Measurements from ENCODE around the gene PCSK4. TPM values are rescaled to one million over a fixed set of nuclear protein-coding genes. Genes with fewer than 3 reads are reported as not detected.

The PCSK4 gene
- total and polyA plus RNA-seq, 2 of the 4 experiments (the other 2 are of a cell fraction) = 0.72 to 1.7 TPM

DNA sequence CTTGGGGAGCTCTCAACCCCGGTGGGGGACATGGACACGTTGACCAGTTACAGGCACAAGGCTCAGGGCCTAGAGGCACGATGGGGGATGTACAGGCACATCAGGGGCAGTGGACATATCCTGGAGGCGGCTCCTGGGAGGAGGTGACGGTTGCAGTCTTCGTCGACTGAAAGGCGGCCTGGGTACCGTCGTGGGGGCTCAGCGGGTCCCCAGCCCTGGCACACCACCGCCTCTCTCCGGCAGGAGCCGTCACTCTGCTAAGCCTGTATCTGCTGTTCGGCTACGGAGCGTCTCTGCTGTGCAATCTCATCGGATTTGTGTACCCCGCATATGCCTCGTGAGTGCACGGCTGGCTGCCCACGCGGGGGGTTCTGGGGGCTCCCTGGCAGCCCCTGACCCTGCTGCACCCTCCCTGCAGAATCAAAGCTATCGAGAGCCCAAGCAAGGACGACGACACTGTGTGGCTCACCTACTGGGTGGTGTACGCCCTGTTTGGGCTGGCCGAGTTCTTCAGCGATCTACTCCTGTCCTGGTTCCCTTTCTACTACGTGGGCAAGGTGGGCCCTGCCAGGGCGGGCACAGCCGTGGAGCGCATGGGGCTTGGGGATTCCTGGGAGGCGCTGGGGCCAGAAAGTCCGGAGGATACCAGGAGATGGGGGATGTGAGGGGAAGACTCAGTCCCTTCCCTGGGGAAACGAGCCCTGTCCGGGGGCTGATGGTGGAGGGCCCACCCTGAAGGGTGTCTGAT lies 5.1 kb upstream of the PCSK4 start:
- Histone ChIP-seq H3K36me3 (ENCODE audit: control insufficient read depth, insufficient read depth, low read length) (no peaks in the 10 kb centered on the region), H4K5ac (ENCODE audit: low read depth, low read length) (no peak overlapping the region), H2BK15ac (ENCODE audit: low read depth, low read length) (no peak overlapping the region), H3K4me2 (ENCODE audit: low read depth, low read length) (no peak overlapping the region), H3K4me1 (ENCODE audit: control insufficient read depth, insufficient read depth, low read length) (peaks cover 5% of the 10 kb centered on the region), H4K20me1 (ENCODE audit: insufficient read depth, low read length) (peaks cover 3% of the 10 kb centered on the region; the same call in 1 of the 2 replicates), H3K27me3 (ENCODE audit: control insufficient read depth, insufficient read depth, low read length) (peaks cover 13% of the 10 kb centered on the region; the same call in 1 of the 2 replicates), H4K8ac (ENCODE audit: low read depth in 2 of 2, low read length in 2 of 2) (no peak overlapping the region), H3K4me3 (ENCODE audit: insufficient read depth, low read depth, low read length) (no peak overlapping the region), H2BK120ac (ENCODE audit: low read depth, low read length) (no peak overlapping the region), H2AK5ac (ENCODE audit: low read depth, low read length) (no peak overlapping the region), H2BK20ac (ENCODE audit: low read depth, low read length) (no peak overlapping the region), H3K79me1 (ENCODE audit: low read depth in 1 of 2, low read length in 2 of 2) (no peaks in the 10 kb centered on the region), H2AK9ac (replicated peaks; ENCODE audit: low read depth, low read length, poor library complexity) (no peak overlapping the region), H3K9ac (ENCODE audit: low read depth, low read length) (no peak overlapping the region), H3K14ac (replicated peaks; ENCODE audit: low read depth, low read length) (no peak overlapping the region), H4K91ac (ENCODE audit: insufficient read depth, low read depth, low read length) (no peak overlapping the region), H2AFZ (replicated peaks; ENCODE audit: low read length, poor library complexity) (no peak overlapping the region), H2BK5ac (ENCODE audit: low read depth, low read length, poor library complexity, severe bottlenecking) (no peak overlapping the region), H3K4ac (ENCODE audit: low read depth, low read length) (no peak overlapping the region), H3K27ac (ENCODE audit: insufficient read depth, low read length) (no peak overlapping the region), H3K9me1 (ENCODE audit: insufficient read depth, low read length) (no peaks in the 10 kb centered on the region), H3K18ac (ENCODE audit: low read depth, low read length) (no peak overlapping the region), H3K56ac (ENCODE audit: extremely low read depth, insufficient read depth, low read length) (no peak overlapping the region), H3K23ac (ENCODE audit: low read depth, low read length) (no peak overlapping the region), H3K9me3 (ENCODE audit: control insufficient read depth, insufficient read depth, low read length) (no peaks in the 10 kb centered on the region)
- DNase-seq = no peak
- ChIA-PET CTCF (no interaction called here), POLR2A (ENCODE audit: unreplicated experiment) (no interaction called here)
- ATAC-seq (ENCODE audit: low read depth) = no peak
- no TSS peak for BruUV-seq (replicated peaks)
- in situ Hi-C loops (cut with MboI; ENCODE audit: low sequenced_read_pairs) = no loop called here
- intact Hi-C loops (cut with micrococcal nuclease) = no loop called here
- dilution Hi-C loops (cut with HindIII; ENCODE audit: low sequenced_read_pairs, unreplicated experiment) = no loop called here
- WGBS, 2 experiments (ENCODE audit: extremely low coverage in 2 of 2, insufficient read length in 1 of 2) = 73% methylated on average over 26 of the region's 37 CpGs; no CpG with 5 or more reads in 1 of the 2 experiments
- TF ChIP-seq NFE2L2 (IDR thresholded peaks at IDR 0.05; ENCODE audit: low read depth, low read length) = no peak
- TF ChIP-seq CTCF (conservative IDR thresholded peaks at IDR 0.05; ENCODE audit: low read depth, low read length) = no peak
- TF ChIP-seq, protein P1, sequence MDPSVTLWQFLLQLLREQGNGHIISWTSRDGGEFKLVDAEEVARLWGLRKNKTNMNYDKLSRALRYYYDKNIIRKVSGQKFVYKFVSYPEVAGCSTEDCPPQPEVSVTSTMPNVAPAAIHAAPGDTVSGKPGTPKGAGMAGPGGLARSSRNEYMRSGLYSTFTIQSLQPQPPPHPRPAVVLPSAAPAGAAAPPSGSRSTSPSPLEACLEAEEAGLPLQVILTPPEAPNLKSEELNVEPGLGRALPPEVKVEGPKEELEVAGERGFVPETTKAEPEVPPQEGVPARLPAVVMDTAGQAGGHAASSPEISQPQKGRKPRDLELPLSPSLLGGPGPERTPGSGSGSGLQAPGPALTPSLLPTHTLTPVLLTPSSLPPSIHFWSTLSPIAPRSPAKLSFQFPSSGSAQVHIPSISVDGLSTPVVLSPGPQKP (IDR thresholded peaks at IDR 0.05; ENCODE audit: borderline replicate concordance, low read depth, low read length) = no peak
- TF ChIP-seq MAFK (IDR thresholded peaks at IDR 0.05; ENCODE audit: low read depth, low read length) = no peak
- TF ChIP-seq CEBPB (IDR thresholded peaks at IDR 0.05; ENCODE audit: low read depth, low read length) = no peak
- no peak for TF ChIP-seq RCOR1 (IDR thresholded peaks at IDR 0.05; ENCODE audit: insufficient replicate concordance, low read length)
- TF ChIP-seq USF2 (IDR thresholded peaks at IDR 0.05; ENCODE audit: low read depth, low read length) = no peak
- TF ChIP-seq MAZ (IDR thresholded peaks at IDR 0.05; ENCODE audit: borderline replicate concordance, low read depth, low read length) = no peak
- no peak for TF ChIP-seq MXI1 (IDR thresholded peaks at IDR 0.05; ENCODE audit: borderline replicate concordance, low read depth, low read length)
- TF ChIP-seq BHLHE40 (IDR thresholded peaks at IDR 0.05; ENCODE audit: low read depth, low read length) = no peak
- TF ChIP-seq POLR2A (IDR thresholded peaks at IDR 0.05; ENCODE audit: low read depth, low read length) = no peak
- no peak for TF ChIP-seq FOS (IDR thresholded peaks at IDR 0.05; ENCODE audit: low read depth, low read length)
- TF ChIP-seq CHD1 (IDR thresholded peaks at IDR 0.05; ENCODE audit: low read depth, low read length) = no peak
- no peak for TF ChIP-seq RFX5 (IDR thresholded peaks at IDR 0.05; ENCODE audit: low read depth, low read length)
- no peak for TF ChIP-seq RAD21 (IDR thresholded peaks at IDR 0.05; ENCODE audit: low read length)
- no peak for TF ChIP-seq SMC3 (IDR thresholded peaks at IDR 0.05; ENCODE audit: low read depth, low read length)

Measured in IMR-90 (cell line).